HUES6 (cell line): ENCODE results near the gene EPHA7.

Experiments used
- H3K27ac ChIP-seq: 2 replicates; pipeline ENCODE4 v1.7.0; 2013; ENCODE audit warnings: low read depth, mild to moderate bottlenecking, low read length, inconsistent platforms
- H3K27me3 ChIP-seq: 2 replicates; pipeline ENCODE4 v1.6.1; 2013; ENCODE audit warnings: low read length; ENCODE audit not compliant: control insufficient read depth, insufficient read depth
- H3K36me3 ChIP-seq: 2 replicates; pipeline ENCODE4 v1.6.1; 2013; ENCODE audit warnings: low read length; ENCODE audit not compliant: control insufficient read depth, insufficient read depth
- H3K4me1 ChIP-seq: 2 replicates; pipeline ENCODE4 v1.6.1; 2013; ENCODE audit warnings: low read length; ENCODE audit not compliant: control insufficient read depth, insufficient read depth
- H3K4me3 ChIP-seq: 2 replicates; pipeline ENCODE4 v1.5.1; 2013; ENCODE audit warnings: low read depth, low read length
- H3K9ac ChIP-seq: one replicate; pipeline ENCODE4 v1.6.1; 2013; ENCODE audit warnings: mild to moderate bottlenecking, low read length
- H3K9me3 ChIP-seq: 2 replicates; pipeline ENCODE4 v1.6.1; 2013; ENCODE audit warnings: low read depth, low read length; ENCODE audit not compliant: control insufficient read depth, insufficient read depth

Gene EPHA7

GRCh38 chr6:93325761-93326160 lies 93.6 kb downstream of the EPHA7 start:
- Histone ChIP-seq H3K9me3 (no peaks in the 10 kb centered on the region), H3K27ac (no peak overlapping the region), H3K4me3 (no peak overlapping the region), H3K9ac (no peak overlapping the region), H3K4me1 (no peaks in the 10 kb centered on the region), H3K36me3 (no peaks in the 10 kb centered on the region), H3K27me3 (no peaks in the 10 kb centered on the region)

GRCh38 chr6:93323630-93324029 lies 95.7 kb downstream of the EPHA7 start:
- Histone ChIP-seq H3K4me3 (no peak overlapping the region), H3K27me3 (no peaks in the 10 kb centered on the region), H3K9ac (no peak overlapping the region), H3K27ac (no peak overlapping the region), H3K4me1 (no peaks in the 10 kb centered on the region), H3K36me3 (no peaks in the 10 kb centered on the region), H3K9me3 (no peaks in the 10 kb centered on the region)

GRCh38 chr6:93322651-93323050 lies 96.7 kb downstream of the EPHA7 start:
- no peaks in the 10 kb centered on the region for H3K27me3 ChIP-seq
- H3K4me1 ChIP-seq = no peaks in the 10 kb centered on the region
- no peak overlapping the region for H3K9ac ChIP-seq
- no peak overlapping the region for H3K27ac ChIP-seq
- H3K36me3 ChIP-seq = no peaks in the 10 kb centered on the region
- H3K9me3 ChIP-seq = no peaks in the 10 kb centered on the region
- no peak overlapping the region for H3K4me3 ChIP-seq

GRCh38 chr6:93319304-93319703 lies 100.1 kb downstream of the EPHA7 start:
- no peaks in the 10 kb centered on the region for H3K4me1 ChIP-seq
- no peaks in the 10 kb centered on the region for H3K9me3 ChIP-seq
- H3K27ac ChIP-seq = no peak overlapping the region
- no peaks in the 10 kb centered on the region for H3K27me3 ChIP-seq
- H3K36me3 ChIP-seq = no peaks in the 10 kb centered on the region
- H3K9ac ChIP-seq = no peak overlapping the region
- H3K4me3 ChIP-seq = no peak overlapping the region

- H3K9me3 ChIP-seq = no peaks in the 10 kb centered on the region
- no peaks in the 10 kb centered on the region for H3K4me1 ChIP-seq
- no peak overlapping the region for H3K27ac ChIP-seq
- no peaks in the 10 kb centered on the region for H3K27me3 ChIP-seq
- H3K9ac ChIP-seq = no peak overlapping the region
- no peak overlapping the region for H3K4me3 ChIP-seq
- H3K36me3 ChIP-seq = no peaks in the 10 kb centered on the region
Observed at GRCh38 chr6:93318121-93318520, 101.2 kb downstream of the EPHA7 start.

GRCh38 chr6:93317592-93317991 lies 101.8 kb downstream of the EPHA7 start:
- Histone ChIP-seq H3K36me3 (no peaks in the 10 kb centered on the region), H3K27ac (no peak overlapping the region), H3K4me3 (no peak overlapping the region), H3K27me3 (no peaks in the 10 kb centered on the region), H3K9me3 (no peaks in the 10 kb centered on the region), H3K9ac (no peak overlapping the region), H3K4me1 (no peaks in the 10 kb centered on the region)

- Histone ChIP-seq H3K27me3 (no peaks in the 10 kb centered on the region), H3K4me3 (no peak overlapping the region), H3K9me3 (no peaks in the 10 kb centered on the region), H3K36me3 (no peaks in the 10 kb centered on the region), H3K27ac (no peak overlapping the region), H3K9ac (no peak overlapping the region), H3K4me1 (no peaks in the 10 kb centered on the region)
Observed at GRCh38 chr6:93307505-93308409, 111.6 kb downstream of the EPHA7 start.

GRCh38 chr6:93305088-93305487 lies 114.3 kb downstream of the EPHA7 start:
- Histone ChIP-seq H3K27me3 (no peaks in the 10 kb centered on the region), H3K27ac (no peak overlapping the region), H3K4me1 (no peaks in the 10 kb centered on the region; the same call in 1 of the 2 replicates), H3K9me3 (no peaks in the 10 kb centered on the region), H3K9ac (no peak overlapping the region), H3K36me3 (no peaks in the 10 kb centered on the region), H3K4me3 (no peak overlapping the region)

- peaks cover 2% of the 10 kb centered on the region; the same call in 1 of the 2 replicates for H3K9me3 ChIP-seq
- no peak overlapping the region for H3K27ac ChIP-seq
- H3K9ac ChIP-seq = no peak overlapping the region
- H3K4me3 ChIP-seq = no peak overlapping the region
- H3K27me3 ChIP-seq = no peaks in the 10 kb centered on the region
- no peaks in the 10 kb centered on the region for H3K36me3 ChIP-seq
- H3K4me1 ChIP-seq = no peaks in the 10 kb centered on the region; the same call in 1 of the 2 replicates
Observed at GRCh38 chr6:93304505-93304904, 114.9 kb downstream of the EPHA7 start.

GRCh38 chr6:93300661-93301060 lies 118.7 kb downstream of the EPHA7 start:
- Histone ChIP-seq H3K4me3 (no peak overlapping the region), H3K27ac (no peak overlapping the region), H3K9ac (no peak overlapping the region), H3K27me3 (no peaks in the 10 kb centered on the region), H3K9me3 (peaks cover 2% of the 10 kb centered on the region; the same call in 1 of the 2 replicates), H3K4me1 (no peaks in the 10 kb centered on the region; the same call in 1 of the 2 replicates), H3K36me3 (no peaks in the 10 kb centered on the region)

GRCh38 chr6:93299622-93300021 lies 119.7 kb downstream of the EPHA7 start:
- no peaks in the 10 kb centered on the region; the same call in 1 of the 2 replicates for H3K4me1 ChIP-seq
- H3K27ac ChIP-seq = no peak overlapping the region
- H3K36me3 ChIP-seq = no peaks in the 10 kb centered on the region
- no peaks in the 10 kb centered on the region for H3K27me3 ChIP-seq
- no peak overlapping the region for H3K9ac ChIP-seq
- H3K9me3 ChIP-seq = peaks cover 2% of the 10 kb centered on the region; the same call in 1 of the 2 replicates
- no peak overlapping the region for H3K4me3 ChIP-seq
